Measurements from ENCODE around the gene DOC2A. TPM values are rescaled to one million over a fixed set of nuclear protein-coding genes. Genes with fewer than 3 reads are reported as not detected.
"Not testable (repeated sequence)": the region's sequence is repeated elsewhere in the genome, so short reads cannot be mapped to it uniquely, and the experiment has no call there.

DOC2A gene
- total and polyA plus RNA-seq, 2 of the 4 experiments (the other 2 are of a cell fraction) = under 0.01 to 0.48 TPM

- CTCF ChIA-PET = interaction anchor here (1.4 kb wide), 1 partner anchor 9 kb away, joined by 6 read pairs; no protein-coding TSS in a partner anchor
These were observed 29.9 kb upstream of the DOC2A start for GRCh38 chr16:30040690-30041089.

More at GRCh38 chr16:30040690-30041089, 29.9 kb upstream of the DOC2A start:
- H4K8ac ChIP-seq (ENCODE audit: low read depth in 2 of 2, low read length in 2 of 2); H3K4me3 ChIP-seq (ENCODE audit: insufficient read depth, low read depth, low read length); in situ Hi-C loops (cut with MboI; ENCODE audit: low sequenced_read_pairs); H3K4me1 ChIP-seq (ENCODE audit: control insufficient read depth, insufficient read depth, low read length); H3K14ac ChIP-seq (replicated peaks; ENCODE audit: low read depth, low read length); H3K23ac ChIP-seq (ENCODE audit: low read depth, low read length); H4K5ac ChIP-seq (ENCODE audit: low read depth, low read length); H2BK15ac ChIP-seq (ENCODE audit: low read depth, low read length); H3K36me3 ChIP-seq (ENCODE audit: control insufficient read depth, insufficient read depth, low read length); H3K18ac ChIP-seq (ENCODE audit: low read depth, low read length); H2BK5ac ChIP-seq (ENCODE audit: low read depth, low read length, poor library complexity, severe bottlenecking); H2AK9ac ChIP-seq (replicated peaks; ENCODE audit: low read depth, low read length, poor library complexity); H2BK120ac ChIP-seq (ENCODE audit: low read depth, low read length); H3K9me3 ChIP-seq (ENCODE audit: control insufficient read depth, insufficient read depth, low read length); dilution Hi-C loops (cut with HindIII; ENCODE audit: low sequenced_read_pairs, unreplicated experiment); H2BK20ac ChIP-seq (ENCODE audit: low read depth, low read length); POLR2A ChIA-PET (ENCODE audit: unreplicated experiment); H3K9me1 ChIP-seq (ENCODE audit: insufficient read depth, low read length); DNase-seq; H3K27me3 ChIP-seq (ENCODE audit: control insufficient read depth, insufficient read depth, low read length); H3K27ac ChIP-seq (ENCODE audit: insufficient read depth, low read length); H3K4me2 ChIP-seq (ENCODE audit: low read depth, low read length); H3K9ac ChIP-seq (ENCODE audit: low read depth, low read length); H2AFZ ChIP-seq (replicated peaks; ENCODE audit: low read length, poor library complexity); H4K91ac ChIP-seq (ENCODE audit: insufficient read depth, low read depth, low read length); H2AK5ac ChIP-seq (ENCODE audit: low read depth, low read length); intact Hi-C loops (cut with micrococcal nuclease); H3K4ac ChIP-seq (ENCODE audit: low read depth, low read length); ATAC-seq (ENCODE audit: low read depth); H4K20me1 ChIP-seq (ENCODE audit: insufficient read depth, low read length); H3K79me1 ChIP-seq (ENCODE audit: low read depth in 1 of 2, low read length in 2 of 2); BruUV-seq (replicated peaks); H3K56ac ChIP-seq (ENCODE audit: extremely low read depth, insufficient read depth, low read length): not testable (repeated sequence)
- WGBS, 2 experiments (ENCODE audit: extremely low coverage in 2 of 2, insufficient read length in 1 of 2) = no CpG with 5 or more reads among the region's 5 CpGs

Measured in IMR-90 (cell line).